Right lobe of liver (tissue), 6 donors: ENCODE results near the gene ERP27. TPM values are rescaled to one million over a fixed set of nuclear protein-coding genes. Genes with fewer than 3 reads are reported as not detected.

ENCODE experiments used
- ATAC-seq, 4 donors: fragments of 200-7000 bp; cut with Tn5 transposase; one replicate each; pipeline ENCODE4 v1.9.1; 2020; ENCODE audit warnings: mild to moderate bottlenecking in 4 of 4, moderate library complexity in 4 of 4
- DNase-seq, 3 donors: peaks; one replicate each; pipeline ENCODE4 v3.0.0-alpha.2; 2020
- H3K27ac ChIP-seq, 3 donors: fragments of 200-600 bp; one replicate each; pipeline ENCODE4 v1.8.0; 2022
- H3K27me3 ChIP-seq, 2 donors: fragments of 200-600 bp; one replicate each; pipeline ENCODE4 v1.8.0; 2022
- H3K36me3 ChIP-seq, 4 donors: fragments of 200-600 bp; sonication (generic) in 1 of 4; one replicate each; pipeline versions ENCODE4 v1.5.1 to v1.8.0; 2017 to 2022; ENCODE audit warnings: control low read depth in 1 of 4
- H3K4me1 ChIP-seq, 4 donors: fragments of 200-600 bp; sonication (generic) in 1 of 4; one replicate each; pipeline versions ENCODE4 v1.5.1 to v1.8.0; 2017 to 2022; ENCODE audit warnings: control low read depth in 1 of 4
- H3K4me3 ChIP-seq, 3 donors: fragments of 200-600 bp; one replicate each; pipeline ENCODE4 v1.8.0; 2022
- H3K9me3 ChIP-seq, 4 donors: fragments of 200-600 bp; sonication (generic) in 1 of 4; one replicate each; pipeline versions ENCODE4 v1.5.1 to v1.8.0; 2017 to 2022; ENCODE audit warnings: control low read depth in 1 of 4
- CTCF ChIP-seq, 4 donors: fragments of 200-600 bp in 3 of 4; fragments of 450-650 bp in 1 of 4; IDR thresholded peaks; one replicate each; pipeline versions ENCODE4 v1.5.1 to v1.8.0; 2016 to 2022; ENCODE audit warnings: antibody characterized with exemption in 4 of 4, mild to moderate bottlenecking in 2 of 4
- POLR2A ChIP-seq: fragments of 450-650 bp; IDR thresholded peaks from one replicate; pipeline ENCODE4 v1.6.1; 2017; ENCODE audit warnings: antibody characterized with exemption, mild to moderate bottlenecking
- WGBS: methylation state at CpG from one replicate; pipeline ENCODE4 v1.1.6; 2018; ENCODE audit warnings: low coverage, low lambda C conversion rate; ENCODE audit not compliant: insufficient coverage; ENCODE audit errors: missing lambda C conversion rate; 5-methylcytosine and 5-hydroxymethylcytosine counted together
- intact Hi-C, 2 donors: fragments of 100-400 bp; cut with DNase I; formaldehyde crosslinking; loops; one replicate each; pipeline versions ENCODE4 v1.11.2 to v1.14.1; 2022
- total RNA-seq, 6 experiments: library from RNA; depleted of rRNA in 2 of 6; stranded (reverse); fragments of >200 nt in 2 of 6; fragmentation: NEBNext Ultra II Directional in 3 of 6; extraction: Animal tissue kit (Norgen Biotek cat#: 25700) in 3 of 6; gene quantifications; one replicate each; pipeline versions ENCODE4 v1.1.0 to v1.2.4, GENCODE V29; 2016 to 2023
- donor health status: DM: no; HTN: yes; CAD: no.
- donor health status: DM: no; HTN: no; CAD: no.
- donor health status: DM: no; HTN: no; CAD: no.
- donor health status: DM: no; HTN: yes; CAD: no.
- donor health status: DM: no; HTN: yes; CAD: no.

The ERP27 gene
- total RNA-seq, 6 experiments from 2014 or later = 0.26 to 1.0 (median 0.39) TPM; not detected in 2

- H3K9me3 ChIP-seq = no peaks in the 10 kb centered on the region
- H3K36me3 ChIP-seq = no peaks in the 10 kb centered on the region
- no peak for DNase-seq
- H3K4me1 ChIP-seq = no peaks in the 10 kb centered on the region
- 77% methylated on average over 5 of the region's 5 CpGs for WGBS
- intact Hi-C loops = no loop called here
- no peak overlapping the region for H3K27ac ChIP-seq
- ATAC-seq = no peak
- no peaks in the 10 kb centered on the region for H3K27me3 ChIP-seq
- H3K4me3 ChIP-seq = no peak overlapping the region
- TF ChIP-seq POLR2A = no peak
- TF ChIP-seq CTCF (IDR thresholded peaks at IDR 0.05) = no peak
These were observed 37.7 kb downstream of the ERP27 start for GRCh38 chr12:14900521-14901227.

- no peaks in the 10 kb centered on the region for H3K4me1 ChIP-seq
- DNase-seq (no peak), ATAC-seq (no peak)
- H3K36me3 ChIP-seq = no peaks in the 10 kb centered on the region
- H3K27me3 ChIP-seq = no peaks in the 10 kb centered on the region
- H3K4me3 ChIP-seq = no peak overlapping the region
- intact Hi-C loops = no loop called here
- H3K27ac ChIP-seq = no peak overlapping the region
- WGBS = 77% methylated on average over 7 of the region's 7 CpGs
- H3K9me3 ChIP-seq = no peaks in the 10 kb centered on the region
- TF ChIP-seq POLR2A (no peak), CTCF (IDR thresholded peaks at IDR 0.05) (no peak)
These were observed 41.7 kb downstream of the ERP27 start for GRCh38 chr12:14896521-14897169.

- ATAC-seq = peak in 2 of 4 donors; percentile 30 to 42
- H3K36me3 ChIP-seq = no peaks in the 10 kb centered on the region
- H3K4me1 ChIP-seq = no peaks in the 10 kb centered on the region
- H3K27me3 ChIP-seq = no peaks in the 10 kb centered on the region
- TF ChIP-seq POLR2A (no peak), CTCF (IDR thresholded peaks at IDR 0.05) (no peak)
- intact Hi-C loops = no loop called here
- H3K4me3 ChIP-seq = no peak overlapping the region
- WGBS = 56% methylated on average over 5 of the region's 5 CpGs
- H3K9me3 ChIP-seq = no peaks in the 10 kb centered on the region
- DNase-seq = no peak
- H3K27ac ChIP-seq = peak overlapping the region in 2 of 3 donors; percentile 20 to 60
These were observed 44.7 kb downstream of the ERP27 start for GRCh38 chr12:14893506-14894250.

GRCh38 chr12:14892726-14893505, 45.4 kb downstream of the ERP27 start:
- WGBS = 38% methylated on average over 6 of the region's 7 CpGs
- H3K4me3 ChIP-seq = no peak overlapping the region
- intact Hi-C loops = no loop called here
- H3K9me3 ChIP-seq = no peaks in the 10 kb centered on the region
- H3K27ac ChIP-seq = peak overlapping the region in 2 of 3 donors; percentile 20 to 60
- TF ChIP-seq POLR2A (no peak), CTCF (IDR thresholded peaks at IDR 0.05) (peak in 3 of 4 donors; percentile 16 to 31 (median 17))
- no peaks in the 10 kb centered on the region for H3K27me3 ChIP-seq
- H3K36me3 ChIP-seq = no peaks in the 10 kb centered on the region
- peak; percentile 59 to 82 (median 73) for ATAC-seq
- DNase-seq = no peak
- no peaks in the 10 kb centered on the region for H3K4me1 ChIP-seq
